C4-2B (cell line): Measurements from ENCODE around the gene WDR76.
A peak's percentile ranks its signal among the peaks of the same experiment; 100 is the strongest.
"Not testable (repeated sequence)": the region's sequence is repeated elsewhere in the genome, so short reads cannot be mapped to it uniquely, and the experiment has no call there.

Experiments
- H3K27ac ChIP-seq: fragments of 450-650 bp; 2 replicates; pipeline ENCODE4 v1.5.1; 2017
- CTCF ChIP-seq: fragments of 450-650 bp; conservative IDR thresholded peaks from 2 replicates; pipeline ENCODE4 v1.5.1; 2017; ENCODE audit warnings: mild to moderate bottlenecking
- ZFX ChIP-seq: fragments of 450-650 bp; IDR thresholded peaks from 2 replicates; pipeline ENCODE4 v1.6.1; 2017

Gene WDR76

GRCh38 chr15:43800286-43801141 lies 26.3 kb upstream of the WDR76 start, which contains the start of gene HYPK:
Gene HYPK (plus strand): TSS chr15:43800599. CDS start chr15:43800623, 24 bp downstream.
- peak within 1 kb of the TSS; percentile 84 for H3K27ac ChIP-seq
- TF ChIP-seq ZFX: no peak
- TF ChIP-seq CTCF: no peak

GRCh38 chr15:43802676-43803075 lies 24.1 kb upstream of the WDR76 start:
- not testable (repeated sequence) for H3K27ac ChIP-seq

- TF ChIP-seq CTCF (no peak), ZFX (no peak)
- peak overlapping the region; percentile 91 for H3K27ac ChIP-seq
Measured at GRCh38 chr15:43808435-43808950, 18.3 kb upstream of the WDR76 start.

- peak overlapping the region; percentile 34; the same call in 1 of the 2 replicates for H3K27ac ChIP-seq
- TF ChIP-seq CTCF (no peak), ZFX (no peak)
Measured at GRCh38 chr15:43808960-43809678, 17.7 kb upstream of the WDR76 start.

- not testable (repeated sequence) for H3K27ac ChIP-seq
Measured at GRCh38 chr15:43815064-43815463, 11.7 kb upstream of the WDR76 start.

- no peak for TF ChIP-seq CTCF
- TF ChIP-seq ZFX: no peak
- no peak overlapping the region for H3K27ac ChIP-seq
Measured at GRCh38 chr15:43821505-43821904, 5.3 kb upstream of the WDR76 start.

GRCh38 chr15:43824302-43825246 lies 2.2 kb upstream of the WDR76 start, which contains the start of gene MFAP1:
Gene MFAP1 (minus strand): TSS chr15:43824690. CDS start chr15:43824569, 121 bp downstream.
- no peak for TF ChIP-seq CTCF
- TF ChIP-seq ZFX: no peak
- peak within 1 kb of the TSS; percentile 78 for H3K27ac ChIP-seq

GRCh38 chr15:43825305-43825704 lies 1.5 kb upstream of the WDR76 start:
- peak overlapping the region; percentile 78 for H3K27ac ChIP-seq
